Stimulated activated CD4-positive, alpha-beta T cell treated with anti-CD3 and anti-CD28 coated beads, Interleukin-12 subunit alpha, Interleukin-12 subunit beta, amount 100 ng/mL, for 24 hours (primary cell): Measurements from ENCODE around the gene CLCN7.
"Not testable (repeated sequence)": the region's sequence is repeated elsewhere in the genome, so short reads cannot be mapped to it uniquely, and the experiment has no call there.

Experiments
- DNase-seq, 2 experiments: peaks; one replicate each; pipeline ENCODE4 v3.0.0-alpha.2; 2020; ENCODE audit warnings: low read depth in 2 of 2

Gene CLCN7

GRCh38 chr16:1445518-1446203 is 29.2 kb downstream of the CLCN7 start:
- no peak for DNase-seq

DNA sequence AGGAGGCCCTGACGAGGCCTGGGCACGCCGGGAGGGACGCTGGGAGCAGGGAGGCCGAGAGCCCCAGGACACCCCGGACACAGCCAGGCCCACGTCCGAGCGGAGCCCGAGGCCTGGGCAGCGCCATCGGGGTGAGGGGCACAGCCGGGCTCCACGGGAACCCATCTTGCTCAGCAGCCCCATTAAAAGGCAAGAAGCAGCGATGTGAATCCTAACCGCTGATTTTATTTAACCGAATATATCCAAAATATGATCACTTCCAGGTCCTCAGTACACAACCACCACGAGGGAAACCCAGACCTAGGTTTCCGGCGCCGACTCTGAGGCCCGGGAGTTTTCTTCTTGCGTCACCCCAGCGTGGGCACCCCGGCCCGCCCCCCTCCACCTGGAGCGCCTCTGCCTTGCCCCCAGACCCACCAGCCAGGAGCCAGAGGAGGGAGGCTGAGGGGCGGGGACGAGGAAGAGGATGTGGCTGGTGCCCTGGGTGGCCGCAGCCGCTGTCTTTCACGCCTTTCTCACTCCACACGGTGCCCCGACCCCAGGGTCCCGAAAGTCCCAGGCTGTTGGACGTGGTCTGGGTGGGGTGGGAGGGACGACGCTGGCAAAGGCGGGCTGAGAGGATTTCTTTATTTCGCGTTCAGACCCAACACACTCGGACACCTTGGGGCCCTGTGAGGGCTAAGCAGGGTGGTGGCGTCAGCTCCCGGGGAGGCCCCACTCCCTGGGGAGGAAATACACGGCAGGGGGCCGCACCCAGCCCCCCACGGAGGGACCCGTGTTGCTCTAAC is 29.9 kb downstream of the CLCN7 start:
- no peak for DNase-seq

GRCh38 chr16:1443980-1444729 is 30.7 kb downstream of the CLCN7 start, which contains the start of gene CCDC154:
CCDC154 (minus strand) TSS chr16:1444556; CDS start chr16:1444322, 234 bp downstream.
- DNase-seq: no peak

DNA sequence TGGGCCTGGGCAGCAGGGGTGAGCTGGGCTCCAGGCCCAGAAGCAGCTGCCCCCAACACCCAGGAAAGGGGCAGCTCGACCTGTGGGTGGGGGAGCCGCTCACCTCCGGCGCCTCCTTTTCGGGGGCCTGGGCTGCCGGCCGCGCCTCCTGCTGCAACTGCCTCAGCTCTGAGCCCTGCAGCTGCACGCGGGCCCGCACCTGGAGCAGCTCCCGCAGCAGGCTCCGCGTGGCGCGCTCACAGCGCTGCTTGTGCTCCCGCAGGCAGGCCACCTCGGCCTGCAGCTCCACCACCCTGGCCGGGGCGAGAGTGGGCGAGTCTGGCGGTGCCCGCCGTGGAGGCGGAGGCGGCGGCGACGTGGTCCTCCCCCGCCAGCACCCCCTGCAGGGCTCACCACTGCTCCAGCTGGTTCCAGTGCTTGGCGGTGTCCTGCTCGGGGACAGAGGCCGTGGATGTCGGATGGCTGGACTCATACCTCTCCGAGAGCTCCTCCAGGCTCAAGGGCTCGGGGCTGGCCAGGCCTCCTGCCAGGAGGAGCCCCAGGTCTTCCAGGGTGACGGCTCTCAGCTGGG is 31.3 kb downstream of the CLCN7 start:
- no peak for DNase-seq

DNA sequence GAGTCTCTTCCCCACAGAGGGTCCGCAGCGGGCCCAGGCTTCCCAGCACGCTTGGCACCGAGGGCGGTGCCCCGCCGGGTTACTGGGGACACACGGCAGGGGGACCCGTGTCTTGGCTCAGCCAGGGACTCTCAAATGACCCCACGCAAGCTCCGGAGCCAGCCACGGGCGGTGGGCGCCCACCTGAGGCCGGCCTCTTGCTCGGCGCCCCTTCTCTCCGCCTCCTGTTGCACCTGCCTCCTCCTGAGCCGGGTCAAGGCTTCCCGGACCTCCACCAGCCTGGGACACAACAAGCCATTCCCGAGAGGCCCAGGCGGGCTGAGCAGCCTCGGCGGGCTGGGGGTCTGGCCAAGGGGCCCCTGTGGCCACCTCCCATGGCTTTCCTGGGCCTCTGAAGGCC is 32.1 kb downstream of the CLCN7 start:
- DNase-seq: no peak

DNA sequence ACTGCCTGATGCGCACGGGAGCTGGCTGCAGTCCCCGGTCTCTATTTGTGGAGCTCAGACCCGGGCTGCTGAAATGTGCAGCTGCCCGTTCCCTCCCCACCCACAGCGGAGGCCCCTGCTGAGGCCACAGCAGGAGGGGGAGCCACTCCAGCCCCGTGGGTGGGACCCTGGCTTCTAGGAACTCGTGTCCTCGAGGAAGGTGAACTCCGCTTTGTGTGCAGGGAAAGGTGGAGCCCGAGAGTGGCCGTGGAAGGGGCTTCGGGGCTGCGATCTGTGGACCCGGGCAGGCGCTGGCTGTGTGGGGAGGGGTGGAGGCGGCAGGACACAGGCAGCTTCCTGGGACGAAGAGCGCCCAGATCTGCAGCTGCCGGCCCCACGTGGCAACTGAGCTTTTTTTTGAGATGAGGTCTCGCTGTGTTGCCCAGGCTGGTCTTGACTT is 33.4 kb downstream of the CLCN7 start:
- DNase-seq: no peak

DNA sequence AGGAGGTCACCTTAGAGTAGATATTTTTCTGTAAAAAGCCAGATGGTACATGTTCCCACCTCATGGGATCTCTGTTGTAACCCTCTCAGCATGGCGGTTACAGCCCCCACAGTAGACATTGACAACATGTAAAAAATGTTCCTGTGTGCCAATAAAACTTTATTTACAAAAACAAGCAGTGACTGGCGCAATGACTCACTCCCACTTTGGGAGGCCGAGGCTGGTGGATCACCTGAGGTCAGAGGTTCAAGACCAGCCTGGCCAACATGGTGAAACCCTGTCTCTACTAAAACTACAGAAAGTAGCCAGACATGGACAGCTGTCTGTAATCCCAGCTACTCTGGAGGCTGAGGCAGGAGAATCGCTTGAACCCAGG is 35.1 kb downstream of the CLCN7 start:
- not testable (repeated sequence) for DNase-seq

GRCh38 chr16:1439058-1439698 is 35.6 kb downstream of the CLCN7 start:
- no peak for DNase-seq

GRCh38 chr16:1438229-1439057 is 36.4 kb downstream of the CLCN7 start:
- no peak for DNase-seq

DNA sequence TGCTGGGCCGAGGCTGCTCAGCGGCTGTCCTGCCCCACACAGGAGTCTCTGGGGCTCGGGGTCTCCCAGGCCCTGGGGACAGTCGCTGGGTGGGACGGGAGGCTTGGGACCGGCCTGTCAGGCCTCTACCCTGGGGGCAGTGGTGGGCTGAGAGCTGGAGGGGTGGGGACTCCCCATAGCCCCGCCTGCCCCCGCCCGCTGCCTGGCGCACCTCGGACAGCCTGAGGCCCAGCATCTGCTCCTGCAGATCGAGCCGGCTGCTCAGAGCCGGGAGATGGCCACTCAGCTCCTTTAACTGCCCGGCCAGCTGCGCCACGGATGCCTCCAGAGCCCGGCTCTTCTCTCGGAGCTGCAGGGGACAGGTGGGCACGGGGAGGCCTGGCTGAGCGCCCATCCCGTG is 37.2 kb downstream of the CLCN7 start:
- DNase-seq: no peak

DNA sequence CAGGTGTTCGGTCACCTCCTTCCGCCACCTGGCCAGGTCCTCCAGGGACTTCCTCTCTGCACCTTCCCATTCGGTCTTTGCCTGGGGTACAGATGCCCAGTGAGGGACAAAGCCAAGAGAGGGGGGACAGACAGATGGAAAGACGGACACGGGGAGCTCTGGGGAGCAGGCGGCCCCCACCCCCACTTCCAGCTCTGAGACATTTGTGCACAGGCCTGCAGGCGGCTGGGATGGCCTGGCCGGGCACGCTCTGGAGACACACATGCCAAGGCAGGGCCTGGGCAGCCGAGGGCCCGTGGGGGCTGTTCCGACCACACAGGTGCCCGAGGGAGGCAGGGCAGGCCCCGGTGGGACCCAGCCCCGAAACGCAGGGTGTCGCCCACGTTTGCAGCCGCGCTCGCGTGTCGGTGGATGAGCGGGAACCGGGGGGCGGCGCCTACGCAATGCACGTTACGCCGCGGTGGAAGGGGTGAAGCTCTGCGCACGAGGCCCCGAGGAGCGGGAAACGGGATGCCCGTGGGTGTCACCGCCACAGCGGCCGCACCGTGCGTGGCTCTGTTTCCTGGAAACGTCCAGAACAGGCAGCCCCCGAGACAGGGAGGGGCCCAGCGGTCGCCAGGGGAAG is 38.0 kb downstream of the CLCN7 start:
- no peak for DNase-seq

DNA sequence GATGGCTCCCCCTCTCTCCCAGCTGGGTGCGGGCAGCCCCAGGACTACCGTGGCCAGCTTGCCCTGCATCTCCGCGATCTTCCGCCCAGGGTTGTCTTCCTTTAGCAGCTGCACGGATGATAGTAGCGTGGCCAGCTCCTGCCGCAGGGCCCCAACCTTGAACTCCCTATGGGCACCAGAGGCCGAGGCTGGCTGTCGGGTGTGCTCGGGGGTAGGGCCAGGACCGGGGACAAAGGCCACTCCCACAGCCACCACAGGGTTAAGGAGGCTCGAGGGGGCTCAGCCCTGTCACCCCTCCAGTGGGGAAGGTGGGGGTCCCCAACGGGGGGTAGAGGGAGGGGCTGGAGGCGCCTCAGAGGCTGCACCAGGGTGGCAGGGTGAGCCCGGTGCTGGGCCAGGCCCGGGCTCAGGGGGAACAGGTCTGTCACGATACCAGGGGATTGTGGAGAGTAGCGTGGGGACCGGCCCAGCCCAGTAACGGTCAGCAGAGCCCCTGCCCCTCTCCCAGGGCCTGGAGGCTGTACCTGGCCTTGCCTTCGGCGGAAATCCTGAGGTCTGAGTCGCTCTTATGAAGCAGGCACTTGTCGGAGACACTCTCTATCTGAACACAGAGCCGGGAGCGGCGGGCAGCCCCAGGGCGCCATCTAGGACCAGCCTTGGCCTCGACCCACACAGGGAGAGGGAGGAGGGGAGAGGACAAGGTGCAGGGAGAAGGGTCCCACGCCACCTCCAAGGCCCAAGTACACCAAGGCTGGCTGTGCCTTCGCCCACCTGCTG is 38.7 kb downstream of the CLCN7 start:
- DNase-seq: no peak

GRCh38 chr16:1434644-1435592 is 39.9 kb downstream of the CLCN7 start:
- no peak for DNase-seq

DNA sequence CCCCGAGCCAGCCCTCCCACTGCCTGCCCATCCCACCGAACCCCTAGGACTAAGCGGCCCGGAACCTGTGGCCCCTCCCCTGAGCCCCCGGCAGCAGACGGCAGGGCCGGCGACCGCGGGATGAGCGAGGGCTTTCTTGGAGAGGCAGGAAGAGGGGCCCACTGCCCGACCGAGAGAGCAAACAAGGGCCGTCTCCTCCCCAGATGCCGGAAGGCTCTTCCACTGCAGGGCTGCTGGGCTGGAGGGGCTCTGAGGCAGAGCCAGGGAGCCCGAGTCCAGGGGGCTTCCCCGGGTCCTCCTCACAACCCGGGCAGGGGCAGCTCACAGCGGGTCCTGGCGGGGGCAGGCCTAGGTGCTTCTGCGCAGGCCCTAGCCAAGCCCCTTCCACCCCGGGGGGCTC is 41.1 kb downstream of the CLCN7 start:
- DNase-seq: no peak

GRCh38 chr16:1433263-1433560 is 41.6 kb downstream of the CLCN7 start:
- no peak for DNase-seq

- no peak for DNase-seq
Observed at GRCh38 chr16:1432388-1433262, 42.2 kb downstream of the CLCN7 start.

GRCh38 chr16:1431497-1432270 is 43.1 kb downstream of the CLCN7 start:
- DNase-seq: no peak
